HepG2 (cell line): ENCODE measurements around the gene TNP2. TPM values are rescaled to one million over a fixed set of nuclear protein-coding genes. Genes with fewer than 3 reads are reported as not detected.

Experiments
- BORCS8-MEF2B ChIP-seq: sonication (generic); formaldehyde crosslinking; IDR thresholded peaks from 2 replicates; pipeline ENCODE4 v1.8.0; 2022; ENCODE audit warnings: mild to moderate bottlenecking, missing genetic modification reagents
- GFI1 ChIP-seq: sonication (generic); formaldehyde crosslinking; IDR thresholded peaks from 2 replicates; pipeline ENCODE4 v1.5.0; 2020; ENCODE audit warnings: missing genetic modification reagents, mild to moderate bottlenecking, borderline replicate concordance
- HMG20A ChIP-seq: IDR thresholded peaks from 2 replicates; pipeline ENCODE4 v1.6.1; 2016; ENCODE audit warnings: borderline replicate concordance
- HNRNPK ChIP-seq: fragments of 200-400 bp; formaldehyde crosslinking; IDR thresholded peaks from 2 replicates; pipeline ENCODE4 v1.6.1; 2018; ENCODE audit warnings: low read length, low read depth, moderate library complexity, mild to moderate bottlenecking; ENCODE audit not compliant: poor library complexity, severe bottlenecking
- RARG ChIP-seq: sonication (generic); formaldehyde crosslinking; IDR thresholded peaks from 2 replicates; pipeline ENCODE4 v1.4.0; 2020; ENCODE audit warnings: low read depth, mild to moderate bottlenecking, missing genetic modification reagents
- SETDB1 ChIP-seq: sonication (generic); formaldehyde crosslinking; IDR thresholded peaks from 2 replicates; pipeline ENCODE4 v1.5.1; 2020; ENCODE audit warnings: missing genetic modification reagents, mild to moderate bottlenecking, borderline replicate concordance
- ZNF609 ChIP-seq: sonication (generic); formaldehyde crosslinking; IDR thresholded peaks from 2 replicates; pipeline ENCODE4 v1.4.0; 2020; ENCODE audit warnings: mild to moderate bottlenecking, missing genetic modification reagents, borderline replicate concordance
- polyA plus RNA-seq, 8 experiments: library from polyadenylated mRNA; depleted of rRNA in 3 of 8; stranded (reverse) in 7 of 8; unstranded in 1 of 8; fragments of >200 nt; fragmentation: Illumina TruSeq in 4 of 8; extraction: Trizol in 4 of 8; gene quantifications; 2 replicates each; pipeline versions ENCODE4 v1.2.1 to v1.2.3, GENCODE V29; 2011 to 2016; ENCODE audit warnings: low read depth in 4 of 8, missing spikeins in 1 of 8, mixed read lengths in 1 of 8; ENCODE audit not compliant: insufficient read depth in 1 of 8
- total RNA-seq, 5 experiments: library from RNA; depleted of rRNA; stranded (reverse); fragments of >200 nt; fragmentation: Illumina TruSeq; extraction: Trizol; gene quantifications; 2 replicates each; pipeline ENCODE4 v1.2.3, GENCODE V29; 2016; ENCODE audit warnings: low read depth in 1 of 5
- TF ChIP-seq, protein P1 (sequence below): sonication (generic); formaldehyde crosslinking; conservative IDR thresholded peaks from 2 replicates; pipeline ENCODE4 v1.4.0; 2020; ENCODE audit warnings: mild to moderate bottlenecking, missing genetic modification reagents, moderate library complexity
- TF ChIP-seq, protein P2 (sequence below): sonication (generic); formaldehyde crosslinking; IDR thresholded peaks from 2 replicates; pipeline ENCODE4 v1.8.0; 2022; ENCODE audit warnings: missing genetic modification reagents, low read depth, mild to moderate bottlenecking, borderline replicate concordance
- TF ChIP-seq, protein P3 (sequence below): sonication (generic); formaldehyde crosslinking; IDR thresholded peaks from 2 replicates; pipeline ENCODE4 v1.4.0; 2020; ENCODE audit warnings: missing genetic modification reagents, borderline replicate concordance
- TF ChIP-seq, protein P4 (sequence below): sonication (generic); formaldehyde crosslinking; IDR thresholded peaks from 2 replicates; pipeline ENCODE4 v1.5.0; 2020; ENCODE audit warnings: missing genetic modification reagents
- TF ChIP-seq, protein P5 (sequence below): sonication (generic); formaldehyde crosslinking; IDR thresholded peaks from 2 replicates; pipeline ENCODE4 v1.4.0; 2020; ENCODE audit warnings: missing genetic modification reagents

The TNP2 gene
- total and polyA plus RNA-seq, 2 of the 13 experiments (the other 11 are each of a cell fraction or from before 2014, with no cell fraction given) = not detected

DNA sequence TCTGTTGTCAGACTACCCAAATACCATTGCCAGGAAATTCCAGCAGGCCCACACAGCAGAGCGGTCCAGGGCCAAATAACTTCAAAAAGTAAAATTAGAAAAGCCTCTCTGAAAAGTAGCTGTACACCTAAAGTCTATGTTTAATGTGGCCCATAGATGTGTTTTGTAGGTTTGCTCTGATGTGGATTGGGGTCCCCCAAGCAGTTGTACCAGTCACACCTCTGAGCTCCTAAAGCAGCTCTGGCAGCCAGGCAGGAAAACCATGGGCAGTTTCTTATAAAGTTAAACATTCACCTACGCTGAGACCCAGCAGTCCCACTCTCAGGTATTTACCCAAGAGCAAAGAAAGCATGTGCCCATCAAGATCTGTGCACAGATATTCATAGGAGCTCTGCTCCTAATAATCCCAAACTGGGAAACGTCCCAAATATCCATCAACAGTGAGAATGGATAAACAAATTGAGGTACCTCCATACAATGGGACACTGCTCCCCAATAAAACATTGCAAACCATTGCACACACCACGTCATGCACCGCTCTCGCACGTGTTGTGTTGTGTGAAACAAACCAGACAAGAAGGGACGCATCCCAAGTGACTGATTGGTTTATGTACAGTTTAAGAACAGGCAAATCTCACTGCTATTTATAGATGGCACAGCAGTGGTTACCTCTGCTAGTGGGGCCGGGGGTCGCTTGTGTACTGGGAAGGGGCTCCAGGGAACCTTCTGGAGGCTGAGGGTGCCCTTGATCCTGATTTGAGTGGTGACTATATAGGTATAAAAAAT is 27.8 kb upstream of the TNP2 start (continued):
- peak; percentile 47 for TF ChIP-seq ZNF609 (CRISPR knock-in tag)
- no peak for TF ChIP-seq HNRNPK
- TF ChIP-seq, protein P1, sequence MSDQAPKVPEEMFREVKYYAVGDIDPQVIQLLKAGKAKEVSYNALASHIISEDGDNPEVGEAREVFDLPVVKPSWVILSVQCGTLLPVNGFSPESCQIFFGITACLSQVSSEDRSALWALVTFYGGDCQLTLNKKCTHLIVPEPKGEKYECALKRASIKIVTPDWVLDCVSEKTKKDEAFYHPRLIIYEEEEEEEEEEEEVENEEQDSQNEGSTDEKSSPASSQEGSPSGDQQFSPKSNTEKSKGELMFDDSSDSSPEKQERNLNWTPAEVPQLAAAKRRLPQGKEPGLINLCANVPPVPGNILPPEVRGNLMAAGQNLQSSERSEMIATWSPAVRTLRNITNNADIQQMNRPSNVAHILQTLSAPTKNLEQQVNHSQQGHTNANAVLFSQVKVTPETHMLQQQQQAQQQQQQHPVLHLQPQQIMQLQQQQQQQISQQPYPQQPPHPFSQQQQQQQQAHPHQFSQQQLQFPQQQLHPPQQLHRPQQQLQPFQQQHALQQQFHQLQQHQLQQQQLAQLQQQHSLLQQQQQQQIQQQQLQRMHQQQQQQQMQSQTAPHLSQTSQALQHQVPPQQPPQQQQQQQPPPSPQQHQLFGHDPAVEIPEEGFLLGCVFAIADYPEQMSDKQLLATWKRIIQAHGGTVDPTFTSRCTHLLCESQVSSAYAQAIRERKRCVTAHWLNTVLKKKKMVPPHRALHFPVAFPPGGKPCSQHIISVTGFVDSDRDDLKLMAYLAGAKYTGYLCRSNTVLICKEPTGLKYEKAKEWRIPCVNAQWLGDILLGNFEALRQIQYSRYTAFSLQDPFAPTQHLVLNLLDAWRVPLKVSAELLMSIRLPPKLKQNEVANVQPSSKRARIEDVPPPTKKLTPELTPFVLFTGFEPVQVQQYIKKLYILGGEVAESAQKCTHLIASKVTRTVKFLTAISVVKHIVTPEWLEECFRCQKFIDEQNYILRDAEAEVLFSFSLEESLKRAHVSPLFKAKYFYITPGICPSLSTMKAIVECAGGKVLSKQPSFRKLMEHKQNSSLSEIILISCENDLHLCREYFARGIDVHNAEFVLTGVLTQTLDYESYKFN (CRISPR knock-in tag) = peak; percentile 86
- TF ChIP-seq, protein P2, sequence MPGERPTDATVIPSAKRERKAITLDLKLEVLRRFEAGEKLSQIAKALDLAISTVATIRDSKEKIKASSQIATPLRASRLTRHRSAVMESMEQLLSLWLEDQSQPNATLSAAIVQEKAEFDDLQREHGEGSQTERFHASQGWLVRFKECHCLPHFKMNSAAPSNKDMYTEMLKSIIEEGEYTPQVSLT = peak; percentile 17; the same call in 1 of the 2 replicates
- TF ChIP-seq RARG (CRISPR knock-in tag) = no peak
- TF ChIP-seq, protein P3, sequence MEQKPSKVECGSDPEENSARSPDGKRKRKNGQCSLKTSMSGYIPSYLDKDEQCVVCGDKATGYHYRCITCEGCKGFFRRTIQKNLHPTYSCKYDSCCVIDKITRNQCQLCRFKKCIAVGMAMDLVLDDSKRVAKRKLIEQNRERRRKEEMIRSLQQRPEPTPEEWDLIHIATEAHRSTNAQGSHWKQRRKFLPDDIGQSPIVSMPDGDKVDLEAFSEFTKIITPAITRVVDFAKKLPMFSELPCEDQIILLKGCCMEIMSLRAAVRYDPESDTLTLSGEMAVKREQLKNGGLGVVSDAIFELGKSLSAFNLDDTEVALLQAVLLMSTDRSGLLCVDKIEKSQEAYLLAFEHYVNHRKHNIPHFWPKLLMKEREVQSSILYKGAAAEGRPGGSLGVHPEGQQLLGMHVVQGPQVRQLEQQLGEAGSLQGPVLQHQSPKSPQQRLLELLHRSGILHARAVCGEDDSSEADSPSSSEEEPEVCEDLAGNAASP = no peak; the same call in 1 of the 2 replicates
- TF ChIP-seq, protein P4, sequence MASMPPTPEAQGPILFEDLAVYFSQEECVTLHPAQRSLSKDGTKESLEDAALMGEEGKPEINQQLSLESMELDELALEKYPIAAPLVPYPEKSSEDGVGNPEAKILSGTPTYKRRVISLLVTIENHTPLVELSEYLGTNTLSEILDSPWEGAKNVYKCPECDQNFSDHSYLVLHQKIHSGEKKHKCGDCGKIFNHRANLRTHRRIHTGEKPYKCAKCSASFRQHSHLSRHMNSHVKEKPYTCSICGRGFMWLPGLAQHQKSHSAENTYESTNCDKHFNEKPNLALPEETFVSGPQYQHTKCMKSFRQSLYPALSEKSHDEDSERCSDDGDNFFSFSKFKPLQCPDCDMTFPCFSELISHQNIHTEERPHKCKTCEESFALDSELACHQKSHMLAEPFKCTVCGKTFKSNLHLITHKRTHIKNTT (CRISPR knock-in tag) = no peak
- TF ChIP-seq, protein P5, sequence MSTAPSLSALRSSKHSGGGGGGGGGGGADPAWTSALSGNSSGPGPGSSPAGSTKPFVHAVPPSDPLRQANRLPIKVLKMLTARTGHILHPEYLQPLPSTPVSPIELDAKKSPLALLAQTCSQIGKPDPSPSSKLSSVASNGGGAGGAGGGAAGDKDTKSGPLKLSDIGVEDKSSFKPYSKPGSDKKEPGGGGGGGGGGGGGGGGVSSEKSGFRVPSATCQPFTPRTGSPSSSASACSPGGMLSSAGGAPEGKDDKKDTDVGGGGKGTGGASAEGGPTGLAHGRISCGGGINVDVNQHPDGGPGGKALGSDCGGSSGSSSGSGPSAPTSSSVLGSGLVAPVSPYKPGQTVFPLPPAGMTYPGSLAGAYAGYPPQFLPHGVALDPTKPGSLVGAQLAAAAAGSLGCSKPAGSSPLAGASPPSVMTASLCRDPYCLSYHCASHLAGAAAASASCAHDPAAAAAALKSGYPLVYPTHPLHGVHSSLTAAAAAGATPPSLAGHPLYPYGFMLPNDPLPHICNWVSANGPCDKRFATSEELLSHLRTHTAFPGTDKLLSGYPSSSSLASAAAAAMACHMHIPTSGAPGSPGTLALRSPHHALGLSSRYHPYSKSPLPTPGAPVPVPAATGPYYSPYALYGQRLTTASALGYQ = peak; percentile 74
- TF ChIP-seq GFI1 (CRISPR knock-in tag) = peak; percentile 14
- no peak for TF ChIP-seq BORCS8-MEF2B (CRISPR knock-in tag)
- no peak for TF ChIP-seq SETDB1 (CRISPR knock-in tag)
- TF ChIP-seq HMG20A (CRISPR knock-in tag) = peak; percentile 68; the same call in 1 of the 2 replicates
